GM12878 (cell line): ENCODE measurements around the gene CALD1. TPM values are rescaled to one million over a fixed set of nuclear protein-coding genes. Genes with fewer than 3 reads are reported as not detected.

Experiments used
- ATAC-seq: fragments of 200-7000 bp; cut with Tn5 transposase; 3 replicates; pipeline ENCODE4 v1.9.1; 2020; ENCODE audit warnings: mild to moderate bottlenecking, moderate library complexity
- BruUV-seq: library from RNA; stranded (reverse); fragments of 400-500 nt; replicated peaks from 2 replicates; lab custom pipeline; 2021; lab: Mats Ljungman, UMichigan
- CTCF ChIA-PET: fragments of 300-600 bp; sonication (Branson Sonifier 250); formaldehyde crosslinking; extraction: SDS; loops from one replicate; lab custom pipeline; 2021; ENCODE audit warnings: inconsistent platforms; lab: Yijun Ruan, JAX
- POLR2A ChIA-PET: fragments of 350-600 bp; formaldehyde crosslinking; extraction: SDS; loops from one replicate; lab custom pipeline; 2021; ENCODE audit warnings: inconsistent platforms; lab: Charles Lee
- RAD21 ChIA-PET: fragments of 300-600 bp; sonication (Branson Sonifier 250); formaldehyde crosslinking; loops from one replicate; lab custom pipeline; 2023; ENCODE audit warnings: antibody characterized with exemption; ENCODE audit not compliant: unreplicated experiment; lab: Charles Lee
- SMC1A ChIA-PET: fragments of 300-600 bp; sonication (Branson Sonifier 250); formaldehyde crosslinking; loops from one replicate; lab custom pipeline; 2023; ENCODE audit not compliant: unreplicated experiment, uncharacterized antibody; lab: Charles Lee
- DNase-seq: peaks from one replicate; pipeline ENCODE4 v3.0.0-alpha.2; 2011; ENCODE audit warnings: low read depth, low spot score
- FAIRE-seq: peaks from 3 replicates; lab custom pipeline; 2011; peaks lifted over from hg19 to GRCh38; lab: Jason Lieb, UNC
- H2AFZ ChIP-seq: 2 replicates; pipeline ENCODE4 v1.6.0; 2011; ENCODE audit warnings: low read depth, low read length, control low read depth; ENCODE audit not compliant: control insufficient read depth
- H3K27ac ChIP-seq: 2 replicates; pipeline ENCODE4 v1.5.1; 2011; ENCODE audit warnings: control low read depth; ENCODE audit not compliant: control insufficient read depth, insufficient read depth
- H3K27me3 ChIP-seq, 2 experiments: replicated peaks in 1 of 2; 2 replicates each; pipeline versions ENCODE4 v1.6.0 to v1.6.1; 2011; ENCODE audit warnings: low read length in 1 of 2; ENCODE audit not compliant: control insufficient read depth in 2 of 2, insufficient read depth in 2 of 2
- H3K36me3 ChIP-seq, 2 experiments: 2 replicates each; pipeline ENCODE4 v1.5.1; 2011; ENCODE audit warnings: low read length in 1 of 2; ENCODE audit not compliant: control insufficient read depth in 2 of 2, insufficient read depth in 2 of 2
- H3K4me1 ChIP-seq: 2 replicates; pipeline ENCODE4 v1.6.1; 2011; ENCODE audit warnings: mild to moderate bottlenecking, low read length, moderate library complexity, mixed read lengths; ENCODE audit not compliant: control insufficient read depth, insufficient read depth
- H3K4me2 ChIP-seq: 2 replicates; pipeline ENCODE4 v1.6.0; 2011; ENCODE audit warnings: control low read depth; ENCODE audit not compliant: control insufficient read depth, insufficient read depth
- H3K4me3 ChIP-seq: fragments of 200-600 bp; sonication (generic); 2 replicates; pipeline ENCODE4 v1.5.1; 2016
- H3K79me2 ChIP-seq: 2 replicates; pipeline ENCODE4 v1.6.0; 2011; ENCODE audit warnings: low read length; ENCODE audit not compliant: control insufficient read depth, insufficient read depth
- H3K9ac ChIP-seq: 2 replicates; pipeline ENCODE4 v1.8.0; 2011; ENCODE audit warnings: low read length, control low read depth, mixed read lengths; ENCODE audit not compliant: control insufficient read depth, insufficient read depth
- H3K9me3 ChIP-seq: replicated peaks from 3 replicates; pipeline ENCODE4 v1.5.1; 2011; ENCODE audit warnings: mild to moderate bottlenecking, low read length; ENCODE audit not compliant: control insufficient read depth, insufficient read depth
- H4K20me1 ChIP-seq: 2 replicates; pipeline ENCODE4 v1.6.0; 2011; ENCODE audit not compliant: control insufficient read depth, insufficient read depth
- ATF7 ChIP-seq: fragments of 450-650 bp; IDR thresholded peaks from 2 replicates; pipeline ENCODE4 v1.6.1; 2016; ENCODE audit warnings: low read depth, mild to moderate bottlenecking
- E2F4 ChIP-seq: IDR thresholded peaks from 2 replicates; pipeline ENCODE4 v1.6.1; 2012; ENCODE audit warnings: low read depth, low read length, improper control_type of control experiment
- MEF2A ChIP-seq: IDR thresholded peaks from 2 replicates; pipeline ENCODE4 v1.6.1; 2011; ENCODE audit warnings: low read depth, mild to moderate bottlenecking, low read length, moderate library complexity; ENCODE audit not compliant: insufficient read depth
- NBN ChIP-seq: fragments of 450-650 bp; IDR thresholded peaks from 2 replicates; pipeline ENCODE4 v1.6.1; 2016
- ZNF384 ChIP-seq: IDR thresholded peaks from 2 replicates; pipeline ENCODE4 v1.6.1; 2012; ENCODE audit warnings: low read depth, mild to moderate bottlenecking, low read length, improper control_type of control experiment, borderline replicate concordance
- WGBS: methylation state at CpG from one replicate; pipeline ENCODE4 v1.1.6; 2016; ENCODE audit warnings: low lambda C conversion rate; ENCODE audit not compliant: insufficient replicate concordance, insufficient coverage; ENCODE audit errors: missing lambda C conversion rate; 5-methylcytosine and 5-hydroxymethylcytosine counted together
- in situ Hi-C: fragments of 300-500 bp; cut with MboI; formaldehyde crosslinking; loops from 9 replicates; pipeline ENCODE4 v1.14.3; 2018; ENCODE audit warnings: mixed read lengths
- intact Hi-C: fragments of 100-400 bp; cut with micrococcal nuclease; formaldehyde crosslinking; loops from one replicate; pipeline ENCODE4 v1.14.2; 2022; ENCODE audit not compliant: unreplicated experiment
- polyA plus RNA-seq, 11 experiments: library from polyadenylated mRNA; depleted of rRNA in 4 of 11; unstranded in 6 of 11; stranded (reverse) in 5 of 11; fragments of >200 nt; fragmentation: Nextera tagmentation in 4 of 11; fragmentation: Illumina TruSeq in 1 of 11; extraction: Ambion mirVana in 4 of 11; extraction: Trizol in 1 of 11; gene quantifications; 1 replicate in 1 of 11; 2 replicates in 10 of 11; pipeline versions ENCODE4 v1.2.1 to v1.2.3, GENCODE V29; 2011 to 2016; ENCODE audit warnings: inconsistent platforms in 2 of 11, missing spikeins in 2 of 11, low read depth in 1 of 11
- total RNA-seq, 4 experiments: library from RNA; depleted of rRNA in 3 of 4; stranded (reverse); fragments of >200 nt in 3 of 4; fragmentation: Illumina TruSeq in 1 of 4; extraction: Trizol in 1 of 4; gene quantifications; 2 replicates each; pipeline versions ENCODE4 v1.2.1 to v1.2.3, GENCODE V29; 2013 to 2021

Gene CALD1
- total and polyA plus RNA-seq, 10 of the 15 experiments (the other 5 are each of a cell fraction or from before 2014, with no cell fraction given): 0.03 to 1.3 (median 0.22) TPM

- no peak for TF ChIP-seq MEF2A
- no peaks in the 10 kb centered on the region for H3K79me2 ChIP-seq
- no peak overlapping the region for H3K9ac ChIP-seq
- in situ Hi-C loops (no loop called here), intact Hi-C loops (no loop called here)
- POLR2A ChIA-PET: no interaction called here
- 59% methylated on average over 3 of the region's 3 CpGs for WGBS
- CTCF ChIA-PET: no interaction called here
- no peaks in the 10 kb centered on the region for H3K4me1 ChIP-seq
- no peak overlapping the region for H3K4me3 ChIP-seq
- no peaks in the 10 kb centered on the region for H3K9me3 ChIP-seq
- H3K4me2 ChIP-seq: no peak overlapping the region
- H3K36me3 ChIP-seq: no peaks in the 10 kb centered on the region
- H4K20me1 ChIP-seq: no peaks in the 10 kb centered on the region
- BruUV-seq: no TSS peak
- ATAC-seq: no peak
- no peaks in the 10 kb centered on the region; a peak in 1 of 4 replicates for H3K27me3 ChIP-seq
- no peak overlapping the region for H2AFZ ChIP-seq
- no peak for FAIRE-seq
- H3K27ac ChIP-seq: no peak overlapping the region
- SMC1A ChIA-PET: no interaction called here
- RAD21 ChIA-PET: no interaction called here
- no peak for DNase-seq
Measured at GRCh38 chr7:134820778-134821177, 41.3 kb downstream of the CALD1 start.

GRCh38 chr7:134823400-134823799 is 44.0 kb downstream of the CALD1 start:
- ATAC-seq (no peak), FAIRE-seq (no peak), DNase-seq (no peak)
- intact Hi-C loops: no loop called here
- no peaks in the 10 kb centered on the region for H3K4me1 ChIP-seq
- TF ChIP-seq ZNF384: no peak
- TF ChIP-seq E2F4: no peak
- TF ChIP-seq ATF7: no peak
- TF ChIP-seq NBN: no peak
- 3% methylated on average over 1 of the region's 1 CpG for WGBS
- H3K9me3 ChIP-seq: no peaks in the 10 kb centered on the region
- H3K4me3 ChIP-seq: no peak overlapping the region
- POLR2A ChIA-PET: no interaction called here
- RAD21 ChIA-PET: no interaction called here
- CTCF ChIA-PET: no interaction called here
- H2AFZ ChIP-seq: no peak overlapping the region
- no peaks in the 10 kb centered on the region for H3K79me2 ChIP-seq
- no peak overlapping the region for H3K9ac ChIP-seq
- no peaks in the 10 kb centered on the region for H3K27me3 ChIP-seq
- H3K27ac ChIP-seq: no peak overlapping the region
- H3K36me3 ChIP-seq: no peaks in the 10 kb centered on the region
- in situ Hi-C loops: no loop called here
- no peaks in the 10 kb centered on the region for H4K20me1 ChIP-seq
- SMC1A ChIA-PET: no interaction called here
- H3K4me2 ChIP-seq: no peak overlapping the region
- no TSS peak for BruUV-seq
